ENCODE results near the gene MAD1L1. TPM values are rescaled to one million over a fixed set of nuclear protein-coding genes. Genes with fewer than 3 reads are reported as not detected.
"Not testable (repeated sequence)": the region's sequence is repeated elsewhere in the genome, so short reads cannot be mapped to it uniquely, and the experiment has no call there.

MAD1L1 gene
- total and polyA plus RNA-seq, 2 donors (not counting 3 experiments of a cell fraction or from before 2014, with no cell fraction given): 34.1 to 42.3 TPM

- peak; percentile 16 to 48 for TF ChIP-seq CTCF (IDR thresholded peaks at IDR 0.05; ENCODE audit: extremely low read depth in 1 of 2, insufficient read depth in 1 of 2, low read depth in 1 of 2, low read length in 2 of 2)
- H3K4me3 ChIP-seq (replicated peaks in 1 of 3; ENCODE audit: insufficient read depth in 1 of 3, low read depth in 1 of 3, low read length in 3 of 3); intact Hi-C loops (cut with micrococcal nuclease); BruUV-seq (replicated peaks); H3K4me1 ChIP-seq (ENCODE audit: control insufficient read depth, extremely low read depth, insufficient read depth, low read length); H3K27ac ChIP-seq (ENCODE audit: insufficient read depth, low read depth, low read length); H4K20me1 ChIP-seq (replicated peaks; ENCODE audit: control insufficient read depth, extremely low read depth, insufficient read depth, low read length); H3K79me2 ChIP-seq (ENCODE audit: control insufficient read depth, insufficient read depth, low read length); H3K4me2 ChIP-seq (ENCODE audit: insufficient read depth, low read length); dilution Hi-C loops (cut with MboI; ENCODE audit: extremely low pct_ligation_motif_present, low sequenced_read_pairs); H3K27me3 ChIP-seq (ENCODE audit: control insufficient read depth in 2 of 2, insufficient read depth in 2 of 2, low read length in 2 of 2); H3K9ac ChIP-seq (replicated peaks; ENCODE audit: extremely low read depth, insufficient read depth, low read length); H2AFZ ChIP-seq (ENCODE audit: low read depth, low read length); CTCF ChIA-PET; H3K9me3 ChIP-seq (replicated peaks; ENCODE audit: control insufficient read depth, insufficient read depth, low read length); POLR2A ChIA-PET; H3K36me3 ChIP-seq (ENCODE audit: control insufficient read depth in 2 of 2, extremely low read depth in 1 of 2, insufficient read depth in 2 of 2, low read length in 2 of 2); H3K9me1 ChIP-seq (replicated peaks; ENCODE audit: control insufficient read depth, extremely low read depth, insufficient read depth, low read length): not testable (repeated sequence)
- peak; percentile 17 for DNase-seq (ENCODE audit: low read depth, low spot score)
- peak; percentile 98 for FAIRE-seq
Measured at GRCh38 chr7:1875392-1876199, 357.1 kb downstream of the MAD1L1 start.

- H3K9ac ChIP-seq (replicated peaks; ENCODE audit: extremely low read depth, insufficient read depth, low read length); H3K9me3 ChIP-seq (replicated peaks; ENCODE audit: control insufficient read depth, insufficient read depth, low read length); H3K4me1 ChIP-seq (ENCODE audit: control insufficient read depth, extremely low read depth, insufficient read depth, low read length); H3K36me3 ChIP-seq (ENCODE audit: control insufficient read depth in 2 of 2, extremely low read depth in 1 of 2, insufficient read depth in 2 of 2, low read length in 2 of 2); POLR2A ChIA-PET; H3K9me1 ChIP-seq (replicated peaks; ENCODE audit: control insufficient read depth, extremely low read depth, insufficient read depth, low read length); intact Hi-C loops (cut with micrococcal nuclease); BruUV-seq (replicated peaks); H3K27me3 ChIP-seq (ENCODE audit: control insufficient read depth in 2 of 2, insufficient read depth in 2 of 2, low read length in 2 of 2); DNase-seq (ENCODE audit: low read depth, low spot score); H3K4me3 ChIP-seq (replicated peaks in 1 of 3; ENCODE audit: insufficient read depth in 1 of 3, low read depth in 1 of 3, low read length in 3 of 3); H2AFZ ChIP-seq (ENCODE audit: low read depth, low read length); CTCF ChIA-PET; H3K27ac ChIP-seq (ENCODE audit: insufficient read depth, low read depth, low read length); dilution Hi-C loops (cut with MboI; ENCODE audit: extremely low pct_ligation_motif_present, low sequenced_read_pairs); H3K4me2 ChIP-seq (ENCODE audit: insufficient read depth, low read length); FAIRE-seq; H3K79me2 ChIP-seq (ENCODE audit: control insufficient read depth, insufficient read depth, low read length); H4K20me1 ChIP-seq (replicated peaks; ENCODE audit: control insufficient read depth, extremely low read depth, insufficient read depth, low read length): not testable (repeated sequence)
Measured at GRCh38 chr7:1874590-1875391, 358.0 kb downstream of the MAD1L1 start.
